HepG2 (cell line): ENCODE measurements around the gene ACTR1B. TPM values are rescaled to one million over a fixed set of nuclear protein-coding genes. Genes with fewer than 3 reads are reported as not detected.
A peak's percentile ranks its signal among the peaks of the same experiment; 100 is the strongest.

Experiments
- AGO2 ChIP-seq: fragments of 200-400 bp; formaldehyde crosslinking; optimal IDR thresholded peaks from 2 replicates; pipeline ENCODE3; 2017; ENCODE audit warnings: mild to moderate bottlenecking, low read depth, low read length, moderate library complexity
- ARNT2 ChIP-seq: sonication (generic); formaldehyde crosslinking; IDR thresholded peaks from 2 replicates; pipeline ENCODE4 v1.8.0; 2022; ENCODE audit warnings: mild to moderate bottlenecking, low read depth, missing genetic modification reagents, moderate library complexity
- DMAP1 ChIP-seq: IDR thresholded peaks from 2 replicates; pipeline ENCODE4 v1.6.1; 2016
- FOXA1 ChIP-seq, 2 experiments: fragments of 450-650 bp in 1 of 2; sonication (generic) in 1 of 2; formaldehyde crosslinking in 1 of 2; IDR thresholded peaks; 2 replicates each; pipeline versions ENCODE4 v1.4.0 to v1.6.1; 2016 to 2020; ENCODE audit warnings: missing genetic modification reagents in 1 of 2
- FOXM1 ChIP-seq: sonication (generic); formaldehyde crosslinking; IDR thresholded peaks from 2 replicates; pipeline ENCODE4 v1.5.0; 2020; ENCODE audit warnings: missing genetic modification reagents
- GPBP1L1 ChIP-seq: sonication (generic); formaldehyde crosslinking; IDR thresholded peaks from 2 replicates; pipeline ENCODE4 v1.5.0; 2020; ENCODE audit warnings: mild to moderate bottlenecking, missing genetic modification reagents
- PHF21A ChIP-seq: sonication (generic); formaldehyde crosslinking; IDR thresholded peaks from 2 replicates; pipeline ENCODE4 v1.5.0; 2020; ENCODE audit warnings: mild to moderate bottlenecking, missing genetic modification reagents
- PHF8 ChIP-seq: sonication (generic); formaldehyde crosslinking; IDR thresholded peaks from 2 replicates; pipeline ENCODE4 v1.5.0; 2020; ENCODE audit warnings: missing genetic modification reagents
- SMYD3 ChIP-seq: sonication (generic); formaldehyde crosslinking; IDR thresholded peaks from 2 replicates; pipeline ENCODE4 v1.8.1; 2023; ENCODE audit warnings: mild to moderate bottlenecking, missing genetic modification reagents
- TARDBP ChIP-seq: sonication (generic); formaldehyde crosslinking; IDR thresholded peaks from 2 replicates; pipeline ENCODE4 v1.8.0; 2022; ENCODE audit warnings: mild to moderate bottlenecking, missing genetic modification reagents
- XRCC5 ChIP-seq: fragments of 200-400 bp; formaldehyde crosslinking; optimal IDR thresholded peaks from 2 replicates; pipeline ENCODE3; 2017; ENCODE audit warnings: mild to moderate bottlenecking, low read length
- ZC3H4 ChIP-seq: sonication (generic); formaldehyde crosslinking; IDR thresholded peaks from 2 replicates; pipeline ENCODE4 v1.4.0; 2020; ENCODE audit warnings: missing genetic modification reagents, borderline replicate concordance
- ZFY ChIP-seq: sonication (generic); formaldehyde crosslinking; IDR thresholded peaks from 2 replicates; pipeline ENCODE4 v1.4.0; 2020; ENCODE audit warnings: missing genetic modification reagents
- ZNF138 ChIP-seq: sonication (generic); formaldehyde crosslinking; IDR thresholded peaks from 2 replicates; pipeline ENCODE4 v1.5.0; 2020; ENCODE audit warnings: mild to moderate bottlenecking, low read depth, missing genetic modification reagents
- ZNF24 ChIP-seq: fragments of 450-650 bp; IDR thresholded peaks from 2 replicates; pipeline ENCODE4 v1.6.1; 2017; ENCODE audit warnings: antibody characterized with exemption, mild to moderate bottlenecking
- ZNF251 ChIP-seq: sonication (generic); formaldehyde crosslinking; IDR thresholded peaks from 2 replicates; pipeline ENCODE4 v1.9.0; 2021; ENCODE audit warnings: mild to moderate bottlenecking, missing genetic modification reagents
- ZNF282 ChIP-seq: fragments of 450-650 bp; IDR thresholded peaks from 2 replicates; pipeline ENCODE4 v1.6.1; 2018; ENCODE audit not compliant: partially characterized antibody
- ZNF362 ChIP-seq: sonication (generic); formaldehyde crosslinking; IDR thresholded peaks from 2 replicates; pipeline ENCODE4 v1.4.0; 2020; ENCODE audit warnings: missing genetic modification reagents, mild to moderate bottlenecking, borderline replicate concordance
- ZNF577 ChIP-seq: sonication (generic); formaldehyde crosslinking; IDR thresholded peaks from 2 replicates; pipeline ENCODE4 v1.4.0; 2020; ENCODE audit warnings: mild to moderate bottlenecking, low read depth, missing genetic modification reagents, borderline replicate concordance
- ZNF607 ChIP-seq: sonication (generic); formaldehyde crosslinking; IDR thresholded peaks from 2 replicates; pipeline ENCODE4 v1.5.1; 2020; ENCODE audit warnings: missing genetic modification reagents, mild to moderate bottlenecking, borderline replicate concordance
- polyA plus RNA-seq, 8 experiments: library from polyadenylated mRNA; depleted of rRNA in 3 of 8; stranded (reverse) in 7 of 8; unstranded in 1 of 8; fragments of >200 nt; fragmentation: Illumina TruSeq in 4 of 8; extraction: Trizol in 4 of 8; gene quantifications; 2 replicates each; pipeline versions ENCODE4 v1.2.1 to v1.2.3, GENCODE V29; 2011 to 2016; ENCODE audit warnings: low read depth in 4 of 8, missing spikeins in 1 of 8, mixed read lengths in 1 of 8; ENCODE audit not compliant: insufficient read depth in 1 of 8
- total RNA-seq, 5 experiments: library from RNA; depleted of rRNA; stranded (reverse); fragments of >200 nt; fragmentation: Illumina TruSeq; extraction: Trizol; gene quantifications; 2 replicates each; pipeline ENCODE4 v1.2.3, GENCODE V29; 2016; ENCODE audit warnings: low read depth in 1 of 5
- TF ChIP-seq, protein P1 (sequence below): sonication (generic); formaldehyde crosslinking; IDR thresholded peaks from 2 replicates; pipeline ENCODE4 v1.8.1; 2023; ENCODE audit warnings: mild to moderate bottlenecking, missing genetic modification reagents, borderline replicate concordance
- TF ChIP-seq, protein P2 (sequence below): sonication (generic); formaldehyde crosslinking; IDR thresholded peaks from 2 replicates; pipeline ENCODE4 v1.4.0; 2020; ENCODE audit warnings: mild to moderate bottlenecking, missing genetic modification reagents
- TF ChIP-seq, protein P3 (sequence below), 2 experiments: fragments of 450-650 bp in 1 of 2; sonication (generic) in 1 of 2; formaldehyde crosslinking; IDR thresholded peaks; 2 replicates each; pipeline versions ENCODE4 v1.5.0 to v1.8.0; 2020 to 2022; ENCODE audit warnings: mild to moderate bottlenecking in 1 of 2, missing genetic modification reagents in 1 of 2

ACTR1B gene
- total and polyA plus RNA-seq, 2 of the 13 experiments (the other 11 are each of a cell fraction or from before 2014, with no cell fraction given): 61.7 to 76.7 TPM

- TF ChIP-seq ZC3H4 (CRISPR knock-in tag) (no peak), ARNT2 (CRISPR knock-in tag) (peak; percentile 57), DMAP1 (CRISPR knock-in tag) (no peak), ZNF24 (no peak), FOXA1 (IDR thresholded peaks at IDR 0.05) (no peak), FOXA1 (CRISPR knock-in tag; IDR thresholded peaks at IDR 0.05) (no peak), ZNF607 (CRISPR knock-in tag) (0 out of 2 replicates have a peak, but pooled peaks have one; percentile 9), PHF21A (CRISPR knock-in tag) (no peak), ZNF138 (CRISPR knock-in tag) (0 out of 2 replicates have a peak, but pooled peaks have one; percentile 35), ZNF362 (CRISPR knock-in tag) (no peak), ZNF251 (CRISPR knock-in tag) (no peak), GPBP1L1 (CRISPR knock-in tag) (no peak), PHF8 (CRISPR knock-in tag) (peak; percentile 35), FOXM1 (no peak), TARDBP (CRISPR knock-in tag) (peak; percentile 22; the same call in 1 of the 2 replicates), AGO2 (peak; percentile 58), SMYD3 (CRISPR knock-in tag) (0 out of 2 replicates have a peak, but pooled peaks have one; percentile 47), ZFY (peak; percentile 55), ZNF282 (no peak), XRCC5 (peak; percentile 5), ZNF577 (no peak)
- TF ChIP-seq, protein P1, sequence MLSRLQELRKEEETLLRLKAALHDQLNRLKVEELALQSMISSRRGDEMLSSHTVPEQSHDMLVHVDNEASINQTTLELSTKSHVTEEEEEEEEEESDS (CRISPR knock-in tag): 0 out of 2 replicates have a peak, but pooled peaks have one; percentile 66
- TF ChIP-seq, protein P2, sequence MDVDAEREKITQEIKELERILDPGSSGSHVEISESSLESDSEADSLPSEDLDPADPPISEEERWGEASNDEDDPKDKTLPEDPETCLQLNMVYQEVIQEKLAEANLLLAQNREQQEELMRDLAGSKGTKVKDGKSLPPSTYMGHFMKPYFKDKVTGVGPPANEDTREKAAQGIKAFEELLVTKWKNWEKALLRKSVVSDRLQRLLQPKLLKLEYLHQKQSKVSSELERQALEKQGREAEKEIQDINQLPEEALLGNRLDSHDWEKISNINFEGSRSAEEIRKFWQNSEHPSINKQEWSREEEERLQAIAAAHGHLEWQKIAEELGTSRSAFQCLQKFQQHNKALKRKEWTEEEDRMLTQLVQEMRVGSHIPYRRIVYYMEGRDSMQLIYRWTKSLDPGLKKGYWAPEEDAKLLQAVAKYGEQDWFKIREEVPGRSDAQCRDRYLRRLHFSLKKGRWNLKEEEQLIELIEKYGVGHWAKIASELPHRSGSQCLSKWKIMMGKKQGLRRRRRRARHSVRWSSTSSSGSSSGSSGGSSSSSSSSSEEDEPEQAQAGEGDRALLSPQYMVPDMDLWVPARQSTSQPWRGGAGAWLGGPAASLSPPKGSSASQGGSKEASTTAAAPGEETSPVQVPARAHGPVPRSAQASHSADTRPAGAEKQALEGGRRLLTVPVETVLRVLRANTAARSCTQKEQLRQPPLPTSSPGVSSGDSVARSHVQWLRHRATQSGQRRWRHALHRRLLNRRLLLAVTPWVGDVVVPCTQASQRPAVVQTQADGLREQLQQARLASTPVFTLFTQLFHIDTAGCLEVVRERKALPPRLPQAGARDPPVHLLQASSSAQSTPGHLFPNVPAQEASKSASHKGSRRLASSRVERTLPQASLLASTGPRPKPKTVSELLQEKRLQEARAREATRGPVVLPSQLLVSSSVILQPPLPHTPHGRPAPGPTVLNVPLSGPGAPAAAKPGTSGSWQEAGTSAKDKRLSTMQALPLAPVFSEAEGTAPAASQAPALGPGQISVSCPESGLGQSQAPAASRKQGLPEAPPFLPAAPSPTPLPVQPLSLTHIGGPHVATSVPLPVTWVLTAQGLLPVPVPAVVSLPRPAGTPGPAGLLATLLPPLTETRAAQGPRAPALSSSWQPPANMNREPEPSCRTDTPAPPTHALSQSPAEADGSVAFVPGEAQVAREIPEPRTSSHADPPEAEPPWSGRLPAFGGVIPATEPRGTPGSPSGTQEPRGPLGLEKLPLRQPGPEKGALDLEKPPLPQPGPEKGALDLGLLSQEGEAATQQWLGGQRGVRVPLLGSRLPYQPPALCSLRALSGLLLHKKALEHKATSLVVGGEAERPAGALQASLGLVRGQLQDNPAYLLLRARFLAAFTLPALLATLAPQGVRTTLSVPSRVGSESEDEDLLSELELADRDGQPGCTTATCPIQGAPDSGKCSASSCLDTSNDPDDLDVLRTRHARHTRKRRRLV (CRISPR knock-in tag): peak; percentile 11; the same call in 1 of the 2 replicates
- TF ChIP-seq, protein P3, sequence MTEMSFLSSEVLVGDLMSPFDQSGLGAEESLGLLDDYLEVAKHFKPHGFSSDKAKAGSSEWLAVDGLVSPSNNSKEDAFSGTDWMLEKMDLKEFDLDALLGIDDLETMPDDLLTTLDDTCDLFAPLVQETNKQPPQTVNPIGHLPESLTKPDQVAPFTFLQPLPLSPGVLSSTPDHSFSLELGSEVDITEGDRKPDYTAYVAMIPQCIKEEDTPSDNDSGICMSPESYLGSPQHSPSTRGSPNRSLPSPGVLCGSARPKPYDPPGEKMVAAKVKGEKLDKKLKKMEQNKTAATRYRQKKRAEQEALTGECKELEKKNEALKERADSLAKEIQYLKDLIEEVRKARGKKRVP (CRISPR knock-in tag; IDR thresholded peaks at IDR 0.05): peak in 1 of 2 experiments; percentile 22; a peak in 1 of 4 replicates
Measured at GRCh38 chr2:97663626-97663961, 250 bp downstream of the ACTR1B start (continued).
